ENCODE results near the gene S100PBP. TPM values are rescaled to one million over a fixed set of nuclear protein-coding genes. Genes with fewer than 3 reads are reported as not detected.

The S100PBP gene
- total and polyA plus RNA-seq, 9 of the 15 experiments (the other 6 are each of a cell fraction or from before 2014, with no cell fraction given): 22.9 to 60.2 (median 32.9) TPM

- TF ChIP-seq CHD7 (IDR thresholded peaks at IDR 0.05; ENCODE audit: low read depth, low read length): no peak
- peak; percentile 42; the same call in 1 of the 2 replicates for TF ChIP-seq ZNF592 (IDR thresholded peaks at IDR 0.05)
- TF ChIP-seq ELF1 (tag; IDR thresholded peaks at IDR 0.05): no peak
- TF ChIP-seq ZNF551 (CRISPR knock-in tag; IDR thresholded peaks at IDR 0.05): no peak
- peak; percentile 73; the same call in 1 of the 2 replicates for TF ChIP-seq ELF4 (CRISPR knock-in tag; IDR thresholded peaks at IDR 0.05)
- TF ChIP-seq ZNF24 (IDR thresholded peaks at IDR 0.05): no peak
- TF ChIP-seq CTBP1 (IDR thresholded peaks at IDR 0.05; ENCODE audit: borderline replicate concordance): no peak
- no peak for TF ChIP-seq PHF8 (IDR thresholded peaks at IDR 0.05; ENCODE audit: borderline replicate concordance, low read length)
- TF ChIP-seq ZEB2 (IDR thresholded peaks at IDR 0.05): peak; percentile 52; the same call in 1 of the 2 replicates
- TF ChIP-seq ZNF133 (CRISPR knock-in tag; IDR thresholded peaks at IDR 0.05): no peak
- no peak for TF ChIP-seq SIN3A (IDR thresholded peaks at IDR 0.05; ENCODE audit: borderline replicate concordance in 2 of 2, control insufficient read depth in 1 of 2, low read depth in 2 of 2, low read length in 2 of 2)
- no peak for TF ChIP-seq ESRRB (CRISPR knock-in tag; IDR thresholded peaks at IDR 0.05; ENCODE audit: borderline replicate concordance)
Measured at GRCh38 chr1:32813941-32814739, 3.3 kb upstream of the S100PBP start (continued).

Data from K562 (cell line).